CD4-positive, alpha-beta T cell (primary cell): ENCODE measurements around the gene LNX2. TPM values are rescaled to one million over a fixed set of nuclear protein-coding genes. Genes with fewer than 3 reads are reported as not detected.

ENCODE experiments used
- ATAC-seq: fragments of 200-7000 bp; cut with Tn5 transposase; one replicate; pipeline ENCODE4 v1.10.0; 2022; ENCODE audit warnings: mild to moderate bottlenecking; ENCODE audit not compliant: poor library complexity
- CTCF ChIA-PET: fragments of 350-600 bp; sonication (Branson Sonifier 250); formaldehyde crosslinking; loops from one replicate; lab custom pipeline; 2021; ENCODE audit warnings: antibody characterized with exemption, inconsistent platforms; lab: Charles Lee
- POLR2A ChIA-PET: fragments of 350-600 bp; sonication (Branson Sonifier 250); formaldehyde crosslinking; loops from one replicate; lab custom pipeline; 2021; ENCODE audit warnings: antibody characterized with exemption, inconsistent platforms; lab: Charles Lee
- DNase-seq, 14 experiments: peaks; one replicate each; pipeline ENCODE4 v3.0.0-alpha.2; 2013 to 2020; ENCODE audit warnings: mixed read lengths in 2 of 14
- H3K27ac ChIP-seq, 2 donors: one replicate each; pipeline versions ENCODE4 v1.5.1 to v1.7.0; 2013; ENCODE audit warnings: low read length in 2 of 2, low read depth in 1 of 2, mild to moderate bottlenecking in 1 of 2
- H3K27me3 ChIP-seq, 2 experiments: 1 replicate in 1 of 2; 2 replicates in 1 of 2; pipeline versions ENCODE4 v1.6.1 to v1.7.0; 2013; ENCODE audit warnings: low read length in 2 of 2, control low read depth in 1 of 2, mild to moderate bottlenecking in 1 of 2, moderate library complexity in 1 of 2; ENCODE audit not compliant: insufficient read depth in 2 of 2, control insufficient read depth in 1 of 2
- H3K36me3 ChIP-seq: one replicate; pipeline ENCODE4 v1.6.1; 2013; ENCODE audit warnings: low read length, control low read depth; ENCODE audit not compliant: insufficient read depth
- H3K4me1 ChIP-seq: one replicate; pipeline ENCODE4 v1.6.1; 2013; ENCODE audit warnings: low read length, control low read depth; ENCODE audit not compliant: insufficient read depth
- H3K4me3 ChIP-seq: one replicate; pipeline ENCODE4 v1.5.1; 2013; ENCODE audit warnings: mild to moderate bottlenecking, low read length, moderate library complexity
- H3K9me3 ChIP-seq, 2 experiments: 1 replicate in 1 of 2; 2 replicates in 1 of 2; pipeline versions ENCODE4 v1.6.1 to v1.7.0; 2013; ENCODE audit warnings: low read length in 2 of 2, mild to moderate bottlenecking in 2 of 2, control low read depth in 1 of 2, moderate library complexity in 1 of 2; ENCODE audit not compliant: control insufficient read depth in 1 of 2, insufficient read depth in 1 of 2
- H3K27ac Mint-ChIP-seq: one replicate; pipeline ENCODE4 v1.8.0; 2020; ENCODE audit warnings: mixed read lengths
- H3K27me3 Mint-ChIP-seq: one replicate; pipeline ENCODE4 v1.8.0; 2021; ENCODE audit warnings: mixed read lengths
- H3K36me3 Mint-ChIP-seq: one replicate; pipeline ENCODE4 v1.8.0; 2021; ENCODE audit warnings: low read depth, mixed read lengths
- H3K4me1 Mint-ChIP-seq: one replicate; pipeline ENCODE4 v1.8.0; 2021; ENCODE audit warnings: low read depth, mixed read lengths
- H3K4me3 Mint-ChIP-seq: one replicate; pipeline ENCODE4 v1.8.0; 2020; ENCODE audit warnings: mild to moderate bottlenecking, mixed read lengths
- H3K9me3 Mint-ChIP-seq: one replicate; pipeline ENCODE4 v1.8.0; 2020; ENCODE audit warnings: mixed read lengths
- intact Hi-C, 2 experiments: fragments of 100-400 bp; cut with DNase I in 1 of 2; cut with micrococcal nuclease in 1 of 2; formaldehyde crosslinking; loops; one replicate each; pipeline versions ENCODE4 v1.15.1 to v1.9.0; 2023 to 2025; cut with DNase I, micrococcal nuclease
- total RNA-seq, 174 experiments: library from RNA in 2 of 174; stranded (reverse) in 2 of 174; gene quantifications; one replicate each; pipeline ENCODE4 v1.2.3 and lab custom pipeline; 2021 to 2026
- TF ChIP-seq, protein P1 (sequence below): fragments of 200-600 bp; IDR thresholded peaks from one replicate; pipeline ENCODE4 v1.8.0; 2022; ENCODE audit warnings: antibody characterized with exemption, mild to moderate bottlenecking

The LNX2 gene
- total RNA-seq, 2 experiments from 2014 or later: 3.5 to 3.9 TPM

DNA sequence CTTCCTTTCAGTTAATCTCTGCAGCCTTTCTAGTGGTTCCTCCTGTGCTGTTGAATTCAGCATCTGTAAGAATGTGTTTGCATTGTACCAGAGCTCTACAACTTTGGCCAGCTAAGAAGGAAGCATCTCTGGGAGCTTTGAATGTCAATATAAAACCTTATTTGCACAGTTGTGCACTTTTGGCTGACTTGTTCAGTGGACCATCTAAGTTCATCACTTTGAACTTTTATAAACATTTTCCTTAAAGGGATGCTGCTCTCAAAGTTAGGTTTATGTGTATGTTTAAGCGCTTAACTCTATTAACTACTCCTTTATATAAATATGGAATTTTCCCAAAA lies 16.9 kb upstream of the LNX2 start:
- Mint-ChIP-seq H3K4me1 (peaks cover 82% of the 10 kb centered on the region), H3K9me3 (no peaks in the 10 kb centered on the region), H3K27ac (no peak overlapping the region), H3K36me3 (peaks cover 32% of the 10 kb centered on the region), H3K27me3 (no peaks in the 10 kb centered on the region), H3K4me3 (no peak overlapping the region)
- CTCF ChIA-PET: interaction anchor here (0.9 to 2.2 kb wide), 2 partner anchors 8 to 10 kb away, joined by 3 to 5 read pairs; no protein-coding TSS in a partner anchor
- ATAC-seq (no peak), DNase-seq (no peak)
- Histone ChIP-seq H3K27ac (no peak overlapping the region), H3K4me3 (no peak overlapping the region), H3K4me1 (peaks cover 6% of the 10 kb centered on the region), H3K27me3 (no peaks in the 10 kb centered on the region), H3K9me3 (no peaks in the 10 kb centered on the region), H3K36me3 (peaks cover 8% of the 10 kb centered on the region)
- TF ChIP-seq, protein P1, sequence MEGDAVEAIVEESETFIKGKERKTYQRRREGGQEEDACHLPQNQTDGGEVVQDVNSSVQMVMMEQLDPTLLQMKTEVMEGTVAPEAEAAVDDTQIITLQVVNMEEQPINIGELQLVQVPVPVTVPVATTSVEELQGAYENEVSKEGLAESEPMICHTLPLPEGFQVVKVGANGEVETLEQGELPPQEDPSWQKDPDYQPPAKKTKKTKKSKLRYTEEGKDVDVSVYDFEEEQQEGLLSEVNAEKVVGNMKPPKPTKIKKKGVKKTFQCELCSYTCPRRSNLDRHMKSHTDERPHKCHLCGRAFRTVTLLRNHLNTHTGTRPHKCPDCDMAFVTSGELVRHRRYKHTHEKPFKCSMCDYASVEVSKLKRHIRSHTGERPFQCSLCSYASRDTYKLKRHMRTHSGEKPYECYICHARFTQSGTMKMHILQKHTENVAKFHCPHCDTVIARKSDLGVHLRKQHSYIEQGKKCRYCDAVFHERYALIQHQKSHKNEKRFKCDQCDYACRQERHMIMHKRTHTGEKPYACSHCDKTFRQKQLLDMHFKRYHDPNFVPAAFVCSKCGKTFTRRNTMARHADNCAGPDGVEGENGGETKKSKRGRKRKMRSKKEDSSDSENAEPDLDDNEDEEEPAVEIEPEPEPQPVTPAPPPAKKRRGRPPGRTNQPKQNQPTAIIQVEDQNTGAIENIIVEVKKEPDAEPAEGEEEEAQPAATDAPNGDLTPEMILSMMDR: no peak
- POLR2A ChIA-PET: no interaction called here
- intact Hi-C loops: no loop called here

DNA sequence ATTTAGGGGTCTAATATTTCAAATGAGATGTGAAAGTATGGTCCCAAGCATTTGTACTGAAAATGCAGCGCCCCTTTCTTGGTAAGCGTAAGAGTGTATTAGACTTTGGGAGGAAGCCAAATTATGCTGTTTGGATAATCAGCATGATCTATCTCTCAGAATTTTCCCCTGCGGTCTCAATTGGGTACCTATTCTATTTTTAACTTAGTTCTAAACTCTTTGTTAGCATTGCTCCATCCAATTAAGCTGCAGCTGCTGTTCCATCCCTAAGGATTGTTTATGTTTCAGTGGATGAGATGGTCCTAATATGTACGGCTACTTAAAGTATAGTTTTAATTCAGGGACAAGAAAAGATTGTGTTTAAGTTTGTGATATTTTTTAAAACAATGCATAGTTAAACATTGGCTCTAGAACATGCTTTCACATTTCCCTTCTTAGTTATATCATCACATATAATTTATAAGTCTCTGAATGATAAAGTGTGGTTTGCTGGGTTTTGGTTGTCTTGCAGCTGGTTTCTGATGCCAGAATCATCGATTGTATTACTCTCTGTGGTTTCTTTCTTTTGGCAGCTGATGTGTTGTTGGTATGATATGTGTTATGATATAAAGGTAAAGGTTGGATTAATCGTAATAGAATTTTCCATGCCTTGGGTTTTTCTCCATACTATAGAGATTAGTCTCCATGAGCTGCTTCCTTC lies 16.4 kb upstream of the LNX2 start:
- ATAC-seq: no peak
- intact Hi-C loops: no loop called here
- Mint-ChIP-seq H3K4me1 (peaks cover 82% of the 10 kb centered on the region), H3K27me3 (no peaks in the 10 kb centered on the region), H3K36me3 (peaks cover 37% of the 10 kb centered on the region), H3K9me3 (no peaks in the 10 kb centered on the region), H3K27ac (no peak overlapping the region), H3K4me3 (no peak overlapping the region)
- Histone ChIP-seq H3K27ac (no peak overlapping the region), H3K9me3 (no peaks in the 10 kb centered on the region), H3K27me3 (no peaks in the 10 kb centered on the region), H3K4me1 (peaks cover 6% of the 10 kb centered on the region), H3K36me3 (peaks cover 12% of the 10 kb centered on the region), H3K4me3 (no peak overlapping the region)
- POLR2A ChIA-PET: no interaction called here
- CTCF ChIA-PET: interaction anchor here (0.9 to 2.2 kb wide), 2 partner anchors 9 to 10 kb away, joined by 3 to 5 read pairs; no protein-coding TSS in a partner anchor
- DNase-seq: no peak
- TF ChIP-seq, protein P1: no peak

DNA sequence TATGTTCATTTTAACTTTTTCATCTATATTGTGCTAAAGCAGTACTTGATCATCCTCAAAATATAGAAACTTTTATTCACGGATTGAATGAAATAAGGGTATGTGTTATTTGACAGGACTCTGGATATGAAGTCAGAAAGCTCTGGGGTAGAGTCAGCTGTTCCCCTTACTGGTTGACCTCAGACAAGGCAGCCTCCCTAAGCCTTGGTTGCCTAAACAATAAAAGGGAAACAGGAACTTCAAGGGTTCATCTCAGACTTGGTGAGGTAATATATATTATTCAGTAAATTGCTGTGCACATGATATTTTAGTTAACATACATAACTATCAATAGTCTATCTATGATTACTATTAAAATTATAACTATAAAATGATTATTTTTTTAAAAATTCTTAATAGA lies 14.9 kb upstream of the LNX2 start:
- POLR2A ChIA-PET: interaction anchor here (2.3 kb wide), 1 partner anchor 15 kb away, joined by 12 read pairs; the partner anchor contains the start of gene LNX2
- H3K4me1 Mint-ChIP-seq: peaks cover 89% of the 10 kb centered on the region
- H3K9me3 ChIP-seq: no peaks in the 10 kb centered on the region
- TF ChIP-seq, protein P1: no peak
- no peak overlapping the region for H3K4me3 ChIP-seq
- no peak overlapping the region for H3K27ac ChIP-seq
- no peaks in the 10 kb centered on the region for H3K27me3 ChIP-seq
- H3K27ac Mint-ChIP-seq: no peak overlapping the region
- peaks cover 14% of the 10 kb centered on the region for H3K36me3 ChIP-seq
- CTCF ChIA-PET: no interaction called here
- H3K4me1 ChIP-seq: peaks cover 6% of the 10 kb centered on the region
- peak in 2 of 14 experiments; percentile 8 to 16 for DNase-seq
- H3K9me3 Mint-ChIP-seq: no peaks in the 10 kb centered on the region
- H3K36me3 Mint-ChIP-seq: peaks cover 52% of the 10 kb centered on the region
- no peak overlapping the region for H3K4me3 Mint-ChIP-seq
- H3K27me3 Mint-ChIP-seq: no peaks in the 10 kb centered on the region
- intact Hi-C loops: no loop called here
- ATAC-seq: no peak
